SK-N-SH treated with all-trans-retinoic acid at 6 μM for 48 hours (cell line): ENCODE data around the gene MYO1H.

Experiments used
- GLIS3 ChIP-seq: fragments of 250-450 bp; sonication (Bioruptor Pico); IDR thresholded peaks from 2 replicates; pipeline ENCODE4 v1.5.0; 2020; ENCODE audit warnings: mild to moderate bottlenecking, moderate library complexity
- ISL1 ChIP-seq: fragments of 250-450 bp; sonication (Bioruptor Pico); IDR thresholded peaks from 2 replicates; pipeline ENCODE4 v2.1.2; 2022; ENCODE audit warnings: mild to moderate bottlenecking, moderate library complexity
- PATZ1 ChIP-seq: fragments of 250-450 bp; sonication (Bioruptor Pico); IDR thresholded peaks from 2 replicates; pipeline ENCODE4 v1.8.0; 2020; ENCODE audit warnings: mild to moderate bottlenecking, moderate library complexity, borderline replicate concordance
- TCF4 ChIP-seq: fragments of 250-450 bp; sonication (Bioruptor Pico); IDR thresholded peaks from 2 replicates; pipeline ENCODE4 v1.8.0; 2021; ENCODE audit warnings: mild to moderate bottlenecking, moderate library complexity, borderline replicate concordance
- ZNF70 ChIP-seq: fragments of 450-650 bp; formaldehyde crosslinking; IDR thresholded peaks from 2 replicates; pipeline ENCODE4 v1.5.0; 2020; ENCODE audit warnings: mild to moderate bottlenecking, moderate library complexity

GRCh38 chr12:109452489-109452888, 104.8 kb downstream of the MYO1H start:
- TF ChIP-seq ISL1 (CRISPR knock-in tag) (no peak), GLIS3 (CRISPR knock-in tag) (no peak), ZNF70 (CRISPR knock-in tag) (no peak), PATZ1 (CRISPR knock-in tag) (no peak), TCF4 (CRISPR knock-in tag) (no peak)
